Measurements from ENCODE around the gene OR2K2. TPM values are rescaled to one million over a fixed set of nuclear protein-coding genes. Genes with fewer than 3 reads are reported as not detected.
"Not testable (repeated sequence)": the region's sequence is repeated elsewhere in the genome, so short reads cannot be mapped to it uniquely, and the experiment has no call there.

Gene OR2K2
- total RNA-seq, 2 donors from 2014 or later = not detected

- no peak for ATAC-seq
- Mint-ChIP-seq H3K36me3 (no peaks in the 10 kb centered on the region), H3K9me3 (peaks cover 0 to 4% of the 10 kb centered on the region in 2 donors), H3K27ac (no peak overlapping the region)
- no peak for DNase-seq (ENCODE audit: low spot score in 2 of 2)
Observed at GRCh38 chr9:111301195-111301594, 28.8 kb downstream of the OR2K2 start.

- no peak overlapping the region for H3K27ac Mint-ChIP-seq
- DNase-seq (ENCODE audit: low spot score in 2 of 2) (no peak), ATAC-seq (no peak)
- peaks cover 0 to 4% of the 10 kb centered on the region in 2 donors for H3K9me3 Mint-ChIP-seq
- H3K36me3 Mint-ChIP-seq = no peaks in the 10 kb centered on the region
Observed at GRCh38 chr9:111300140-111300735, 29.8 kb downstream of the OR2K2 start.

GRCh38 chr9:111299599-111299966, 30.4 kb downstream of the OR2K2 start:
- not testable (repeated sequence) for H3K9me3 Mint-ChIP-seq; ATAC-seq; H3K36me3 Mint-ChIP-seq; DNase-seq (ENCODE audit: low spot score in 2 of 2); H3K27ac Mint-ChIP-seq

- H3K9me3 Mint-ChIP-seq = peaks cover 0 to 4% of the 10 kb centered on the region in 2 donors
- H3K27ac Mint-ChIP-seq = no peak overlapping the region
- no peak for DNase-seq (ENCODE audit: low spot score in 2 of 2)
- ATAC-seq = no peak
- no peaks in the 10 kb centered on the region for H3K36me3 Mint-ChIP-seq
Observed at GRCh38 chr9:111298731-111299598, 31.1 kb downstream of the OR2K2 start.

GRCh38 chr9:111298111-111298510, 31.9 kb downstream of the OR2K2 start:
- ATAC-seq = no peak
- Mint-ChIP-seq H3K36me3 (no peaks in the 10 kb centered on the region), H3K9me3 (peaks cover 0 to 4% of the 10 kb centered on the region in 2 donors), H3K27ac (no peak overlapping the region)
- no peak for DNase-seq (ENCODE audit: low spot score in 2 of 2)

- Mint-ChIP-seq H3K9me3 (peaks cover 0 to 4% of the 10 kb centered on the region in 2 donors), H3K36me3 (no peaks in the 10 kb centered on the region), H3K27ac (no peak overlapping the region)
- no peak for ATAC-seq
- DNase-seq (ENCODE audit: low spot score in 2 of 2) = no peak
Observed at GRCh38 chr9:111297066-111297824, 32.8 kb downstream of the OR2K2 start.

- peaks cover 0 to 4% of the 10 kb centered on the region in 2 donors for H3K9me3 Mint-ChIP-seq
- ATAC-seq = no peak
- no peak for DNase-seq (ENCODE audit: low spot score in 2 of 2)
- H3K27ac Mint-ChIP-seq = no peak overlapping the region
- H3K36me3 Mint-ChIP-seq = no peaks in the 10 kb centered on the region
Observed at GRCh38 chr9:111294691-111295451, 35.2 kb downstream of the OR2K2 start.

GRCh38 chr9:111287127-111287526, 42.9 kb downstream of the OR2K2 start:
- no peak overlapping the region for H3K27ac Mint-ChIP-seq
- H3K9me3 Mint-ChIP-seq = no peaks in the 10 kb centered on the region
- no peaks in the 10 kb centered on the region for H3K36me3 Mint-ChIP-seq
- no peak for DNase-seq (ENCODE audit: low spot score in 2 of 2)
- ATAC-seq = no peak

GRCh38 chr9:111284703-111285102, 45.3 kb downstream of the OR2K2 start:
- ATAC-seq (no peak), DNase-seq (ENCODE audit: low spot score in 2 of 2) (no peak)
- H3K27ac Mint-ChIP-seq = no peak overlapping the region
- no peaks in the 10 kb centered on the region for H3K9me3 Mint-ChIP-seq
- no peaks in the 10 kb centered on the region for H3K36me3 Mint-ChIP-seq

- H3K9me3 Mint-ChIP-seq = no peaks in the 10 kb centered on the region
- ATAC-seq (no peak), DNase-seq (ENCODE audit: low spot score in 2 of 2) (no peak)
- no peaks in the 10 kb centered on the region for H3K36me3 Mint-ChIP-seq
- no peak overlapping the region for H3K27ac Mint-ChIP-seq
Observed at GRCh38 chr9:111282845-111283244, 47.2 kb downstream of the OR2K2 start.

- DNase-seq (ENCODE audit: low spot score in 2 of 2); H3K27ac Mint-ChIP-seq; ATAC-seq; H3K9me3 Mint-ChIP-seq; H3K36me3 Mint-ChIP-seq: not testable (repeated sequence)
Observed at GRCh38 chr9:111280795-111281194, 49.2 kb downstream of the OR2K2 start.

Other genes starting within 250 kb of the OR2K2 start
- 10 to 100 TPM; 57.5 to 95.7 TPM for gene ECPAS, start 154.2 kb upstream of the OR2K2 start, total RNA-seq
- 1 to 10 TPM; 5.1 to 8.2 TPM for gene ZNF483, start 195.0 kb upstream of the OR2K2 start, total RNA-seq